GM23338 (cell line): ENCODE measurements around the gene CBLC. TPM values are rescaled to one million over a fixed set of nuclear protein-coding genes. Genes with fewer than 3 reads are reported as not detected.

ENCODE experiments used
- ATAC-seq: fragments of 200-7000 bp; cut with Tn5 transposase; 3 replicates; pipeline ENCODE4 v1.9.1; 2020
- DNase-seq: peaks from one replicate; pipeline ENCODE4 v3.0.0-alpha.2; 2015; ENCODE audit warnings: low spot score
- H2AFZ ChIP-seq: fragments of 200-600 bp; sonication (generic); 2 replicates; pipeline ENCODE4 v1.8.0; 2016; ENCODE audit warnings: antibody characterized with exemption, mild to moderate bottlenecking, moderate library complexity
- H3F3A ChIP-seq: fragments of 200-600 bp; sonication (generic); replicated peaks from 2 replicates; pipeline ENCODE4 v1.8.0; 2017; ENCODE audit warnings: antibody characterized with exemption, mixed run types, low read depth
- H3K27ac ChIP-seq: fragments of 200-600 bp; sonication (generic); 2 replicates; pipeline ENCODE4 v1.6.1; 2016; ENCODE audit warnings: low read depth
- H3K27me3 ChIP-seq: fragments of 200-600 bp; sonication (generic); 2 replicates; pipeline ENCODE4 v1.8.0; 2016; ENCODE audit warnings: mild to moderate bottlenecking, mixed run types, moderate library complexity; ENCODE audit not compliant: insufficient read depth
- H3K36me3 ChIP-seq: fragments of 200-600 bp; sonication (generic); 2 replicates; pipeline ENCODE4 v1.8.0; 2016; ENCODE audit warnings: mild to moderate bottlenecking; ENCODE audit not compliant: insufficient read depth
- H3K4me1 ChIP-seq: fragments of 200-600 bp; sonication (generic); 2 replicates; pipeline ENCODE4 v1.8.0; 2016; ENCODE audit warnings: mild to moderate bottlenecking, moderate library complexity; ENCODE audit not compliant: insufficient read depth
- H3K4me2 ChIP-seq: fragments of 200-600 bp; sonication (generic); 2 replicates; pipeline ENCODE4 v1.7.1; 2017; ENCODE audit warnings: mixed run types
- H3K4me3 ChIP-seq: fragments of 200-600 bp; sonication (generic); 2 replicates; pipeline ENCODE4 v1.6.1; 2016; ENCODE audit warnings: mixed run types
- H3K79me2 ChIP-seq: fragments of 200-600 bp; sonication (generic); replicated peaks from 2 replicates; pipeline ENCODE4 v1.8.0; 2017; ENCODE audit warnings: mild to moderate bottlenecking; ENCODE audit not compliant: insufficient read depth
- H3K9me2 ChIP-seq: fragments of 200-600 bp; sonication (generic); 2 replicates; pipeline ENCODE4 v1.8.0; 2017; ENCODE audit not compliant: insufficient read depth
- H4K20me1 ChIP-seq: fragments of 200-600 bp; sonication (generic); replicated peaks from 2 replicates; pipeline ENCODE4 v1.8.0; 2017; ENCODE audit warnings: mild to moderate bottlenecking; ENCODE audit not compliant: insufficient read depth
- H3K27ac Mint-ChIP-seq: 2 replicates; pipeline ENCODE4 v1.8.0; 2020; ENCODE audit warnings: inconsistent platforms, mild to moderate bottlenecking, moderate library complexity, mixed read lengths
- H3K27me3 Mint-ChIP-seq: 3 replicates; pipeline ENCODE4 v1.8.0; 2022; ENCODE audit warnings: low read depth, mild to moderate bottlenecking, moderate library complexity, mixed read lengths, inconsistent platforms; ENCODE audit not compliant: insufficient read depth, poor library complexity
- H3K36me3 Mint-ChIP-seq: 3 replicates; pipeline ENCODE4 v1.8.0; 2021; ENCODE audit warnings: low read depth, mild to moderate bottlenecking, inconsistent platforms, moderate library complexity, mixed read lengths
- H3K4me1 Mint-ChIP-seq: 3 replicates; pipeline ENCODE4 v1.8.0; 2020; ENCODE audit warnings: mild to moderate bottlenecking, inconsistent platforms, mixed read lengths
- H3K4me3 Mint-ChIP-seq: 3 replicates; pipeline ENCODE4 v1.8.0; 2021; ENCODE audit warnings: moderate library complexity, mild to moderate bottlenecking, inconsistent platforms, mixed read lengths
- H3K9me3 Mint-ChIP-seq: 3 replicates; pipeline ENCODE4 v1.8.0; 2020; ENCODE audit warnings: moderate library complexity, mild to moderate bottlenecking, inconsistent platforms, mixed read lengths
- CREB1 ChIP-seq: fragments of 250-450 bp; sonication (Bioruptor Pico); IDR thresholded peaks from 2 replicates; pipeline ENCODE4 v1.5.0; 2020; ENCODE audit warnings: low read depth, mild to moderate bottlenecking, moderate library complexity
- EZH2phosphoT487 ChIP-seq: fragments of 200-600 bp; sonication (generic); IDR thresholded peaks from one replicate; pipeline ENCODE4 v1.8.1; 2018; ENCODE audit warnings: antibody characterized with exemption; ENCODE audit not compliant: unreplicated experiment
- JUNB ChIP-seq: IDR thresholded peaks from one replicate; pipeline ENCODE4 v1.6.1; 2016; ENCODE audit warnings: antibody characterized with exemption; ENCODE audit not compliant: unreplicated experiment
- STAT1 ChIP-seq: IDR thresholded peaks from one replicate; pipeline ENCODE4 v1.6.1; 2016; ENCODE audit warnings: antibody characterized with exemption; ENCODE audit not compliant: unreplicated experiment
- polyA plus RNA-seq: library from polyadenylated mRNA; unstranded; fragments of >200 nt; fragmentation: Nextera tagmentation; extraction: Ambion mirVana; gene quantifications from 2 replicates; pipeline ENCODE4 v1.2.1, GENCODE V29; 2016
- total RNA-seq: library from RNA; depleted of rRNA; stranded (reverse); fragments of >200 nt; shearing (Covaris generic); gene quantifications from 2 replicates; pipeline ENCODE4 v1.2.3, GENCODE V29; 2014
- TF ChIP-seq, protein P1 (sequence below): fragments of 250-450 bp; sonication (Bioruptor Pico); IDR thresholded peaks from 2 replicates; pipeline ENCODE4 v1.5.0; 2020; ENCODE audit warnings: mild to moderate bottlenecking, moderate library complexity
- TF ChIP-seq, protein P2 (sequence below), 2 experiments: fragments of 200-600 bp in 1 of 2; sonication (generic) in 1 of 2; conservative IDR thresholded peaks; 2 replicates each; pipeline versions ENCODE4 v1.5.1 to v1.6.1; 2016 to 2017; ENCODE audit warnings: antibody characterized with exemption in 2 of 2, low read depth in 2 of 2, mild to moderate bottlenecking in 2 of 2, moderate library complexity in 1 of 2

CBLC gene
- total and polyA plus RNA-seq, 2 experiments from 2014 or later, result 14.5 to 29.3 TPM

DNA sequence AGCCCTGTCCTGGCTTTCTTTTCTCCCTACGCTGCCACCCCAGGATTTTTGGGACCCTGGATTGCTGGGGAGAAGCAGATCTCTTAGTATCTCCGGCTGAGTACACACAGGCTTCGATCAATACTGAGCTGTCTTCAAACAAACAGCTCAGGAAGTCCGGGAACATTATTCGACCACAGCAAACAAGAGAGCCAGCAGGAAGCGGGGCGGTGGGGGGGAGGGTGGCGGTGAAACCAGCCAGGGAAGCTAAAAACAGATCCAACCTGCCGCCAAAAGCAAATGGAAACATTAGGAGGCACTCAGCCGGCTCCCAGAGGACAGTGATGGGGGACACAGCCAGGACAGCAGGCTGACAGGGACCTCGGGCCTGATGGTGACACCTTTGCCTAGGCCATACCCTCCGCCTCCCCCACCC is 19.0 kb downstream of the CBLC start (continued):
- TF ChIP-seq, protein P1, sequence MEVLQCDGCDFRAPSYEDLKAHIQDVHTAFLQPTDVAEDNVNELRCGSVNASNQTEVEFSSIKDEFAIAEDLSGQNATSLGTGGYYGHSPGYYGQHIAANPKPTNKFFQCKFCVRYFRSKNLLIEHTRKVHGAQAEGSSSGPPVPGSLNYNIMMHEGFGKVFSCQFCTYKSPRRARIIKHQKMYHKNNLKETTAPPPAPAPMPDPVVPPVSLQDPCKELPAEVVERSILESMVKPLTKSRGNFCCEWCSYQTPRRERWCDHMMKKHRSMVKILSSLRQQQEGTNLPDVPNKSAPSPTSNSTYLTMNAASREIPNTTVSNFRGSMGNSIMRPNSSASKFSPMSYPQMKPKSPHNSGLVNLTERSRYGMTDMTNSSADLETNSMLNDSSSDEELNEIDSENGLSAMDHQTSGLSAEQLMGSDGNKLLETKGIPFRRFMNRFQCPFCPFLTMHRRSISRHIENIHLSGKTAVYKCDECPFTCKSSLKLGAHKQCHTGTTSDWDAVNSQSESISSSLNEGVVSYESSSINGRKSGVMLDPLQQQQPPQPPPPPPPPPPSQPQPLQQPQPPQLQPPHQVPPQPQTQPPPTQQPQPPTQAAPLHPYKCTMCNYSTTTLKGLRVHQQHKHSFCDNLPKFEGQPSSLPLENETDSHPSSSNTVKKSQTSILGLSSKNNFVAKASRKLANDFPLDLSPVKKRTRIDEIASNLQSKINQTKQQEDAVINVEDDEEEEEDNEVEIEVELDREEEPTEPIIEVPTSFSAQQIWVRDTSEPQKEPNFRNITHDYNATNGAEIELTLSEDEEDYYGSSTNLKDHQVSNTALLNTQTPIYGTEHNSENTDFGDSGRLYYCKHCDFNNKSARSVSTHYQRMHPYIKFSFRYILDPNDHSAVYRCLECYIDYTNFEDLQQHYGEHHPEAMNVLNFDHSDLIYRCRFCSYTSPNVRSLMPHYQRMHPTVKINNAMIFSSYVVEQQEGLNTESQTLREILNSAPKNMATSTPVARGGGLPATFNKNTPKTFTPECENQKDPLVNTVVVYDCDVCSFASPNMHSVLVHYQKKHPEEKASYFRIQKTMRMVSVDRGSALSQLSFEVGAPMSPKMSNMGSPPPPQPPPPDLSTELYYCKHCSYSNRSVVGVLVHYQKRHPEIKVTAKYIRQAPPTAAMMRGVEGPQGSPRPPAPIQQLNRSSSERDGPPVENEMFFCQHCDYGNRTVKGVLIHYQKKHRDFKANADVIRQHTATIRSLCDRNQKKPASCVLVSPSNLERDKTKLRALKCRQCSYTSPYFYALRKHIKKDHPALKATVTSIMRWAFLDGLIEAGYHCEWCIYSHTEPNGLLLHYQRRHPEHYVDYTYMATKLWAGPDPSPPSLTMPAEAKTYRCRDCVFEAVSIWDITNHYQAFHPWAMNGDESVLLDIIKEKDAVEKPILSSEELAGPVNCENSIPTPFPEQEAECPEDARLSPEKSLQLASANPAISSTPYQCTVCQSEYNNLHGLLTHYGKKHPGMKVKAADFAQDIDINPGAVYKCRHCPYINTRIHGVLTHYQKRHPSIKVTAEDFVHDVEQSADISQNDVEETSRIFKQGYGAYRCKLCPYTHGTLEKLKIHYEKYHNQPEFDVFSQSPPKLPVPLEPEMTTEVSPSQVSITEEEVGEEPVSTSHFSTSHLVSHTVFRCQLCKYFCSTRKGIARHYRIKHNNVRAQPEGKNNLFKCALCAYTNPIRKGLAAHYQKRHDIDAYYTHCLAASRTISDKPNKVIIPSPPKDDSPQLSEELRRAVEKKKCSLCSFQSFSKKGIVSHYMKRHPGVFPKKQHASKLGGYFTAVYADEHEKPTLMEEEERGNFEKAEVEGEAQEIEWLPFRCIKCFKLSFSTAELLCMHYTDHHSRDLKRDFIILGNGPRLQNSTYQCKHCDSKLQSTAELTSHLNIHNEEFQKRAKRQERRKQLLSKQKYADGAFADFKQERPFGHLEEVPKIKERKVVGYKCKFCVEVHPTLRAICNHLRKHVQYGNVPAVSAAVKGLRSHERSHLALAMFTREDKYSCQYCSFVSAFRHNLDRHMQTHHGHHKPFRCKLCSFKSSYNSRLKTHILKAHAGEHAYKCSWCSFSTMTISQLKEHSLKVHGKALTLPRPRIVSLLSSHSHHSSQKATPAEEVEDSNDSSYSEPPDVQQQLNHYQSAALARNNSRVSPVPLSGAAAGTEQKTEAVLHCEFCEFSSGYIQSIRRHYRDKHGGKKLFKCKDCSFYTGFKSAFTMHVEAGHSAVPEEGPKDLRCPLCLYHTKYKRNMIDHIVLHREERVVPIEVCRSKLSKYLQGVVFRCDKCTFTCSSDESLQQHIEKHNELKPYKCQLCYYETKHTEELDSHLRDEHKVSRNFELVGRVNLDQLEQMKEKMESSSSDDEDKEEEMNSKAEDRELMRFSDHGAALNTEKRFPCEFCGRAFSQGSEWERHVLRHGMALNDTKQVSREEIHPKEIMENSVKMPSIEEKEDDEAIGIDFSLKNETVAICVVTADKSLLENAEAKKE (CRISPR knock-in tag), result no peak
- TF ChIP-seq CREB1 (CRISPR knock-in tag) (no peak), JUNB (no peak), STAT1 (no peak)

DNA sequence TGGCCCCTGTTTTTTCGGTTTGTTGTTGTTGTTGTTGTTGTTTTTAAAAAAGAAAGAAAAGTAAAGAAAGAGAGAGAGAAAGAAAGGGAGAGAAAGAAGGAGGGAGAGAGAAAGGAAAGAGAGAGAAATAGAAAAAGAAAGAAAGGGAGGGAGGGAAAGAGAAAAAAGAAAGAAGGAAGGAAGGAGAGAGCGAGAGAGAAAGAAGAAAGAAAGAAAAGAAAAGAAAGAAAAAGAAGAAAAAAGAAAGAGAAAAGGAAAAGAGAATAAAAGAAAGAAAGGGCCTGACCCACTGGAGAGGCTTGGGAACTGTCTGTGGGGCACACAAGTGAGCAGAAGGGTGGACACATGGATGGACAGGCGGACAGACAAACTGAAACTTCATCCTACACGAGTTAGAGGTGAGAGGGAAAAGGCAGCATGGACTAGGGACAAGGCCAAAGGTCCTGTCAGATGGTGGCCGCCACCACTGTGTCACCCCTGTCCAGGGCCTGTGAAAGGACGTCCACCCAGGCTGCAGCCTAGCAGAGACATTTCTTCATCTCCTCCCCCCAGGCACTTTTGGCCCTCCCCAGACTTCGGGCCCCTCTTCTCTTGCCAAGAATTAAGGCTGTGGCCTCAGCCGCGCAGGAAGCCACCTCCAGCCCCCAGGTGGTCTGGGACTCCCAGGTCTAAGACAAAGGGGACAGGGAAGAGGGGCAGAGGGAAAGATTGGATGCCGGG is 22.1 kb downstream of the CBLC start:
- peaks cover 24% of the 10 kb centered on the region for H3K27me3 Mint-ChIP-seq
- peaks cover 29% of the 10 kb centered on the region for H3K27me3 ChIP-seq
- H3K27ac ChIP-seq, result peak overlapping the region; percentile 81
- H3K4me3 ChIP-seq, result no peak overlapping the region
- ATAC-seq, result no peak
- no peaks in the 10 kb centered on the region for H3K36me3 ChIP-seq
- no peak for TF ChIP-seq EZH2phosphoT487
- TF ChIP-seq, protein P1 (CRISPR knock-in tag), result no peak
- no peak for TF ChIP-seq CREB1 (CRISPR knock-in tag)
- TF ChIP-seq, protein P2, sequence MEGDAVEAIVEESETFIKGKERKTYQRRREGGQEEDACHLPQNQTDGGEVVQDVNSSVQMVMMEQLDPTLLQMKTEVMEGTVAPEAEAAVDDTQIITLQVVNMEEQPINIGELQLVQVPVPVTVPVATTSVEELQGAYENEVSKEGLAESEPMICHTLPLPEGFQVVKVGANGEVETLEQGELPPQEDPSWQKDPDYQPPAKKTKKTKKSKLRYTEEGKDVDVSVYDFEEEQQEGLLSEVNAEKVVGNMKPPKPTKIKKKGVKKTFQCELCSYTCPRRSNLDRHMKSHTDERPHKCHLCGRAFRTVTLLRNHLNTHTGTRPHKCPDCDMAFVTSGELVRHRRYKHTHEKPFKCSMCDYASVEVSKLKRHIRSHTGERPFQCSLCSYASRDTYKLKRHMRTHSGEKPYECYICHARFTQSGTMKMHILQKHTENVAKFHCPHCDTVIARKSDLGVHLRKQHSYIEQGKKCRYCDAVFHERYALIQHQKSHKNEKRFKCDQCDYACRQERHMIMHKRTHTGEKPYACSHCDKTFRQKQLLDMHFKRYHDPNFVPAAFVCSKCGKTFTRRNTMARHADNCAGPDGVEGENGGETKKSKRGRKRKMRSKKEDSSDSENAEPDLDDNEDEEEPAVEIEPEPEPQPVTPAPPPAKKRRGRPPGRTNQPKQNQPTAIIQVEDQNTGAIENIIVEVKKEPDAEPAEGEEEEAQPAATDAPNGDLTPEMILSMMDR (conservative IDR thresholded peaks at IDR 0.05; ENCODE audit: low read depth in 2 of 2), result no peak
- no peak for TF ChIP-seq STAT1
- no peaks in the 10 kb centered on the region for H4K20me1 ChIP-seq
- no peak overlapping the region; the same call in 2 of the 3 replicates for H3K4me3 Mint-ChIP-seq
- no peak overlapping the region for H2AFZ ChIP-seq
- peaks cover 46% of the 10 kb centered on the region for H3K36me3 Mint-ChIP-seq
- H3K79me2 ChIP-seq, result no peaks in the 10 kb centered on the region
- peaks cover 24% of the 10 kb centered on the region for H3K4me1 ChIP-seq
- no peak overlapping the region for H3K4me2 ChIP-seq
- H3K9me3 Mint-ChIP-seq, result no peaks in the 10 kb centered on the region; the same call in 2 of the 3 replicates
- H3F3A ChIP-seq, result peaks cover 17% of the 10 kb centered on the region; the same call in 1 of the 2 replicates
- H3K27ac Mint-ChIP-seq, result no peak overlapping the region; the same call in 1 of the 2 replicates
- peaks cover 21% of the 10 kb centered on the region for H3K4me1 Mint-ChIP-seq
- no peaks in the 10 kb centered on the region for H3K9me2 ChIP-seq
- DNase-seq, result no peak
